SK-N-SH (cell line): ENCODE measurements around the gene EIPR1. TPM values are rescaled to one million over a fixed set of nuclear protein-coding genes. Genes with fewer than 3 reads are reported as not detected.

Experiments
- CTCF ChIA-PET: fragments of 300-600, 350-600 bp; formaldehyde crosslinking; extraction: SDS; loops from one replicate; lab custom pipeline; 2021; lab: Yijun Ruan, JAX
- POLR2A ChIA-PET: fragments of 350-600 bp; sonication (Branson Sonifier 250); formaldehyde crosslinking; extraction: SDS; loops from one replicate; lab custom pipeline; 2020; ENCODE audit warnings: antibody characterized with exemption, inconsistent platforms; lab: Yijun Ruan, JAX
- DNase-seq: peaks from one replicate; pipeline ENCODE4 v3.0.0; 2012
- H2AFZ ChIP-seq: fragments of 200-600 bp; sonication (generic); 2 replicates; pipeline ENCODE4 v1.8.1; 2016; ENCODE audit warnings: antibody characterized with exemption, mild to moderate bottlenecking, low read depth
- H3F3A ChIP-seq: fragments of 200-600 bp; sonication (generic); replicated peaks from 2 replicates; pipeline ENCODE3; 2016; ENCODE audit warnings: antibody characterized with exemption, mild to moderate bottlenecking; ENCODE audit not compliant: insufficient read depth
- H3K27ac ChIP-seq, 2 experiments: fragments of 200-500 bp in 1 of 2; fragments of 200-600 bp in 1 of 2; sonication (Bioruptor generic) in 1 of 2; sonication (generic), shearing (Covaris generic) in 1 of 2; 2 replicates each; pipeline versions ENCODE4 v1.5.1 to v1.6.1; 2014 to 2016; ENCODE audit warnings: low read depth in 2 of 2, inconsistent platforms in 1 of 2, low read length in 1 of 2, mild to moderate bottlenecking in 1 of 2, mixed read lengths in 1 of 2
- H3K27me3 ChIP-seq: fragments of 200-600 bp; sonication (generic), shearing (Covaris generic); 2 replicates; pipeline ENCODE4 v1.6.1; 2016; ENCODE audit warnings: mixed run types; ENCODE audit not compliant: insufficient read depth
- H3K36me3 ChIP-seq, 2 experiments: fragments of 200-500 bp in 1 of 2; fragments of 200-600 bp in 1 of 2; sonication (Bioruptor generic) in 1 of 2; sonication (generic) in 1 of 2; replicated peaks in 1 of 2; 2 replicates each; pipeline versions ENCODE3 to v1.5.1; 2014 to 2016; ENCODE audit warnings: low read length in 1 of 2, mild to moderate bottlenecking in 1 of 2; ENCODE audit not compliant: insufficient read depth in 2 of 2, control insufficient read depth in 1 of 2
- H3K4me1 ChIP-seq, 2 experiments: fragments of 200-500 bp in 1 of 2; fragments of 200-600 bp in 1 of 2; sonication (Bioruptor generic) in 1 of 2; sonication (generic), shearing (Covaris generic) in 1 of 2; 2 replicates each; pipeline versions ENCODE4 v1.5.1 to v1.6.1; 2014 to 2016; ENCODE audit warnings: low read depth in 1 of 2, low read length in 1 of 2, mixed run types in 1 of 2; ENCODE audit not compliant: insufficient read depth in 2 of 2, control insufficient read depth in 1 of 2
- H3K4me2 ChIP-seq: fragments of 200-600 bp; sonication (generic), shearing (Covaris generic); 2 replicates; pipeline ENCODE4 v1.6.1; 2017; ENCODE audit warnings: mixed run types
- H3K4me3 ChIP-seq, 2 experiments: fragments of 200-500 bp in 1 of 2; fragments of 200-600 bp in 1 of 2; sonication (Bioruptor generic) in 1 of 2; sonication (generic), shearing (Covaris generic) in 1 of 2; 2 replicates each; pipeline versions ENCODE4 v1.5.1 to v1.8.1; 2014 to 2016; ENCODE audit warnings: low read depth in 2 of 2, inconsistent platforms in 1 of 2, low read length in 1 of 2, mild to moderate bottlenecking in 1 of 2, mixed read lengths in 1 of 2, moderate library complexity in 1 of 2
- H3K79me2 ChIP-seq: fragments of 200-600 bp; sonication (generic); 2 replicates; pipeline ENCODE4 v1.8.1; 2017; ENCODE audit warnings: mild to moderate bottlenecking; ENCODE audit not compliant: insufficient read depth
- H3K9ac ChIP-seq: fragments of 200-600 bp; sonication (generic); 2 replicates; pipeline ENCODE4 v1.6.1; 2017; ENCODE audit warnings: mixed run types
- H3K9me2 ChIP-seq: fragments of 200-600 bp; sonication (generic); 2 replicates; pipeline ENCODE4 v1.6.1; 2017; ENCODE audit warnings: mixed run types
- H3K9me3 ChIP-seq: fragments of 200-600 bp; sonication (generic); 2 replicates; pipeline ENCODE4 v1.6.1; 2017; ENCODE audit warnings: mixed run types, mild to moderate bottlenecking, moderate library complexity
- H4K20me1 ChIP-seq: fragments of 200-600 bp; sonication (generic); 2 replicates; pipeline ENCODE4 v1.6.1; 2017; ENCODE audit warnings: mild to moderate bottlenecking, mixed run types; ENCODE audit not compliant: insufficient read depth
- CHD2 ChIP-seq: fragments of 150-350 bp; IDR thresholded peaks from 2 replicates; pipeline ENCODE4 v1.6.1; 2018; ENCODE audit warnings: low read length; ENCODE audit not compliant: partially characterized antibody
- EP300 ChIP-seq, 2 experiments: IDR thresholded peaks; 2 replicates each; pipeline versions ENCODE4 v1.4.0 to v1.6.1; 2012; ENCODE audit warnings: borderline replicate concordance in 1 of 2, low read depth in 1 of 2, low read length in 1 of 2
- MEF2A ChIP-seq: IDR thresholded peaks from 2 replicates; pipeline ENCODE4 v1.4.0; 2012; ENCODE audit warnings: low read depth, borderline replicate concordance
- SMC3 ChIP-seq: IDR thresholded peaks from 2 replicates; pipeline ENCODE4 v1.6.1; 2012; ENCODE audit warnings: low read depth, low read length, improper control_type of control experiment
- TAF1 ChIP-seq: IDR thresholded peaks from 2 replicates; pipeline ENCODE4 v1.6.1; 2012; ENCODE audit warnings: low read depth, mild to moderate bottlenecking, low read length, moderate library complexity, borderline replicate concordance
- USF2 ChIP-seq: fragments of 150-350 bp; IDR thresholded peaks from 2 replicates; pipeline ENCODE4 v1.6.1; 2017; ENCODE audit warnings: antibody characterized with exemption, low read length, low read depth, borderline replicate concordance
- YY1 ChIP-seq: IDR thresholded peaks from 2 replicates; pipeline ENCODE4 v1.4.0; 2012; ENCODE audit warnings: low read depth, mild to moderate bottlenecking
- WGBS: methylation state at CpG from one replicate; pipeline ENCODE4 v1.1.6; 2017; ENCODE audit warnings: low lambda C conversion rate; 5-methylcytosine and 5-hydroxymethylcytosine counted together
- polyA plus RNA-seq, 3 experiments: library from polyadenylated mRNA; depleted of rRNA; stranded (reverse); fragments of >200 nt; gene quantifications; 2 replicates each; pipeline ENCODE4 v1.2.3, GENCODE V29; 2012
- TF ChIP-seq, protein P1 (sequence below): fragments of 150-350 bp; IDR thresholded peaks from 2 replicates; pipeline ENCODE4 v1.6.1; 2016; ENCODE audit warnings: mild to moderate bottlenecking, low read depth, low read length
- TF ChIP-seq, protein P2 (sequence below): IDR thresholded peaks from 2 replicates; pipeline ENCODE4 v1.4.0; 2012; ENCODE audit warnings: low read depth, borderline replicate concordance

Gene EIPR1
- polyA plus RNA-seq, 1 of the 3 experiments (the other 2 are of a cell fraction): 85.9 TPM

GRCh38 chr2:3404349-3404894, 26.8 kb upstream of the EIPR1 start:
- no peak overlapping the region for H3K4me2 ChIP-seq
- no peaks in the 10 kb centered on the region for H3K9me2 ChIP-seq
- H3K27ac ChIP-seq: no peak overlapping the region
- ChIA-PET POLR2A (no interaction called here), CTCF (interaction anchor here (0.6 to 2.9 kb wide), 2 partner anchors 19 to 1016 kb away, joined by 3 to 17 read pairs; no protein-coding TSS in a partner anchor)
- H3K4me1 ChIP-seq: peaks cover 0 to 12% of the 10 kb centered on the region in 2 experiments; a peak in 2 of 4 replicates
- H4K20me1 ChIP-seq: no peaks in the 10 kb centered on the region
- H2AFZ ChIP-seq: no peak overlapping the region
- peaks cover 52 to 68% of the 10 kb centered on the region in 2 experiments for H3K36me3 ChIP-seq
- TF ChIP-seq, protein P1, sequence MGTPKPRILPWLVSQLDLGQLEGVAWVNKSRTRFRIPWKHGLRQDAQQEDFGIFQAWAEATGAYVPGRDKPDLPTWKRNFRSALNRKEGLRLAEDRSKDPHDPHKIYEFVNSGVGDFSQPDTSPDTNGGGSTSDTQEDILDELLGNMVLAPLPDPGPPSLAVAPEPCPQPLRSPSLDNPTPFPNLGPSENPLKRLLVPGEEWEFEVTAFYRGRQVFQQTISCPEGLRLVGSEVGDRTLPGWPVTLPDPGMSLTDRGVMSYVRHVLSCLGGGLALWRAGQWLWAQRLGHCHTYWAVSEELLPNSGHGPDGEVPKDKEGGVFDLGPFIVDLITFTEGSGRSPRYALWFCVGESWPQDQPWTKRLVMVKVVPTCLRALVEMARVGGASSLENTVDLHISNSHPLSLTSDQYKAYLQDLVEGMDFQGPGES: no peak
- H3K79me2 ChIP-seq: peaks cover 43% of the 10 kb centered on the region; the same call in 1 of the 2 replicates
- no peak overlapping the region for H3K9ac ChIP-seq
- no peak for DNase-seq
- no peaks in the 10 kb centered on the region for H3F3A ChIP-seq
- no peaks in the 10 kb centered on the region for H3K27me3 ChIP-seq
- H3K9me3 ChIP-seq: no peaks in the 10 kb centered on the region
- 94% methylated on average over 11 of the region's 11 CpGs for WGBS
- H3K4me3 ChIP-seq: no peak overlapping the region

DNA sequence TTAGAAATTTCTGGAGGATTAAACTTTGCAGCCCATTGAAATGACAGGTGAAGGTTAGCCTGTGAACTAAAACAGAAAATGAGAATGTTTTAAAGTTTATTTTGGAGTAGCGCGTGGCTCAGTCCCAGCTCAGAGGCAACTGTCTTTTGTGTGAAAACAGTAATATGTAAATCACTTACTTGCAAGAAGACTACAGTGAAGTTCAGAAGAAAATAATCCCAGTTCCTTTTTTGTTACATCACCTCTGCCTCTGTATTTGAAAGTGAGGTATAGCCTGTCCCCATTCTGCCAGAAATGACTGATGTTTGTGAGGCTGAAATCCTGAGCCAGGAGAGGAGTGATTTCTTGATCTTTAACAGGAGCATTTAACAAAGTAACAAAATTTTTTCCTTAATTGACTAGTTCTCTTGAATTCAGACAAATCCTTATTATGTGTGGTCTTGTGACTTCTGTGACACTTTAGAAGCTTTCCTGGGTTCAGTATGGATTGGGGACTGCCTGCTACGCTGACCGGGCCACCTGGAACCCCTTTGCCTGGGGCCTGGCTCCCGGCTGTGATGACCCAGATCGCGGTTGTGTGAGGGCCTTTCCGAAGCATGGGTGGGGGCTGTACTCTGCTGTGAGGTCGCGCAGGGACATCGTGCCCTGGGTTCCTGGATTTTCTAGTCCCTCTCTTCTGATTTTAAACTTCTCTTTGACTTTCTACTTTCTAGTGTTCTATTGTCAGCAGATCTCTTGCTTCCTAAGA, 26.1 kb upstream of the EIPR1 start:
- POLR2A ChIA-PET: no interaction called here
- no peak overlapping the region for H3K4me3 ChIP-seq
- TF ChIP-seq USF2 (no peak), CHD2 (no peak), YY1 (no peak), TAF1 (no peak), SMC3 (no peak), MEF2A (no peak), EP300 (IDR thresholded peaks at IDR 0.05; ENCODE audit: borderline replicate concordance in 1 of 2, low read depth in 1 of 2, low read length in 1 of 2) (no peak)
- TF ChIP-seq, protein P2, sequence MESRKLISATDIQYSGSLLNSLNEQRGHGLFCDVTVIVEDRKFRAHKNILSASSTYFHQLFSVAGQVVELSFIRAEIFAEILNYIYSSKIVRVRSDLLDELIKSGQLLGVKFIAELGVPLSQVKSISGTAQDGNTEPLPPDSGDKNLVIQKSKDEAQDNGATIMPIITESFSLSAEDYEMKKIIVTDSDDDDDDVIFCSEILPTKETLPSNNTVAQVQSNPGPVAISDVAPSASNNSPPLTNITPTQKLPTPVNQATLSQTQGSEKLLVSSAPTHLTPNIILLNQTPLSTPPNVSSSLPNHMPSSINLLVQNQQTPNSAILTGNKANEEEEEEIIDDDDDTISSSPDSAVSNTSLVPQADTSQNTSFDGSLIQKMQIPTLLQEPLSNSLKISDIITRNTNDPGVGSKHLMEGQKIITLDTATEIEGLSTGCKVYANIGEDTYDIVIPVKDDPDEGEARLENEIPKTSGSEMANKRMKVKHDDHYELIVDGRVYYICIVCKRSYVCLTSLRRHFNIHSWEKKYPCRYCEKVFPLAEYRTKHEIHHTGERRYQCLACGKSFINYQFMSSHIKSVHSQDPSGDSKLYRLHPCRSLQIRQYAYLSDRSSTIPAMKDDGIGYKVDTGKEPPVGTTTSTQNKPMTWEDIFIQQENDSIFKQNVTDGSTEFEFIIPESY: no peak
- TF ChIP-seq, all 33 proteins: peak for 0
- DNase-seq: no peak
- Histone ChIP-seq H3K4me1 (peaks cover 0 to 19% of the 10 kb centered on the region in 2 experiments; a peak in 2 of 4 replicates), H3K27me3 (no peaks in the 10 kb centered on the region), H4K20me1 (no peaks in the 10 kb centered on the region), H2AFZ (no peak overlapping the region), H3K79me2 (peaks cover 49% of the 10 kb centered on the region; the same call in 1 of the 2 replicates), H3K9ac (no peak overlapping the region), H3F3A (no peaks in the 10 kb centered on the region), H3K4me2 (no peak overlapping the region), H3K27ac (no peak overlapping the region), H3K9me2 (no peaks in the 10 kb centered on the region), H3K36me3 (peaks cover 52 to 69% of the 10 kb centered on the region in 2 experiments), H3K9me3 (no peaks in the 10 kb centered on the region)
- 90% methylated on average over 11 of the region's 11 CpGs for WGBS
- CTCF ChIA-PET: interaction anchor here (3.1 kb wide), 1 partner anchor 21 kb away, joined by 10 read pairs; no protein-coding TSS in a partner anchor
